ENCODE measurements around the gene SMIM45.

SMIM45 gene

DNA sequence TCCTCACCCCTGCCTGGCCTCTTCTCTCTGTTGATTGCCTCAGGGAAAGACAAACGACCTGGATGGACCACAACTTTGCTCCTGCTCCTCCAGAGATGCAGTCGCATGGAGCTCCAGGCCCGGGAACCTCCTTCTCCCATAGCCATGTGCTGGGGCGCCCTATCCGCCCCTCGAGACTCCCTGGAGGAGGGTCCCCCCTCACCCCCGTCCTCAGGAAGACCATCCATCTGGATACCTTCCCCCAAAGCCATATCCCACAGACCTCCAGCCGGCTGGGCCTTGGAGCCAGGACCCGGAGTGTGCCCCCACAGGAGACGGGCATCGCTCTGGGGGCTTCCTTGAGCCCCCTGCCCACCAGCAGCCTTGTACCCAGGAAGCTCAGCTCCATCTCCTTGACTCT is 19.5 kb downstream of the SMIM45 start:
- no peak for DNase-seq

DNA sequence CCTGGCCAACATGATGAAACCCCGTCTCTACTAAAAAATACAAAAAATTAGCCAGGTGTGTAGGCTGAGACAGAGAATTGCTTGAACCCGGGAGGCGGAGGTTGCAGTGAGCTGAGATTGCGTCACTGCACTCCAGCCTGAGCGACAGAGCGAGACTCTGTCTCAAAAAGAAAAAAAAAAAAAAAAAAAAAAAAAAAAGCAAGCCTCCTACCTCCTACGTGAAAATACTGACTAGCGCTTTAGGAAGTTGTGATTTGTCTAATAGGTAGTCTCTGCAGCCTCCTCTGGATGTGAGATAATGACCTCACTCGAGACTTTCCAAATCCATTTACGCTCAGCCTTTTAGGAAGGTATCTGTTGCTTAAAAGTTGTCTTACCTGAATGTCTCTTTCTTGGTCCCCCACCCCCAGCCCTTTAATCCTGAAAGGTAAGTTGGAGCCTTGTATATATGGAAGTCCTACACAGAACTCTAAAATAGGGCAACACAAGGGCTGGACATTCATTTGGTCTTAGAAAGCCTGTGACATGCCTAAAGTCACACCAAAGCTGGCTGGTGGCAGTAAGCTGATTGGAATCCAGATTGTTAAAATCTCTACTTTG is 22.8 kb downstream of the SMIM45 start:
- DNase-seq, result no peak

DNA sequence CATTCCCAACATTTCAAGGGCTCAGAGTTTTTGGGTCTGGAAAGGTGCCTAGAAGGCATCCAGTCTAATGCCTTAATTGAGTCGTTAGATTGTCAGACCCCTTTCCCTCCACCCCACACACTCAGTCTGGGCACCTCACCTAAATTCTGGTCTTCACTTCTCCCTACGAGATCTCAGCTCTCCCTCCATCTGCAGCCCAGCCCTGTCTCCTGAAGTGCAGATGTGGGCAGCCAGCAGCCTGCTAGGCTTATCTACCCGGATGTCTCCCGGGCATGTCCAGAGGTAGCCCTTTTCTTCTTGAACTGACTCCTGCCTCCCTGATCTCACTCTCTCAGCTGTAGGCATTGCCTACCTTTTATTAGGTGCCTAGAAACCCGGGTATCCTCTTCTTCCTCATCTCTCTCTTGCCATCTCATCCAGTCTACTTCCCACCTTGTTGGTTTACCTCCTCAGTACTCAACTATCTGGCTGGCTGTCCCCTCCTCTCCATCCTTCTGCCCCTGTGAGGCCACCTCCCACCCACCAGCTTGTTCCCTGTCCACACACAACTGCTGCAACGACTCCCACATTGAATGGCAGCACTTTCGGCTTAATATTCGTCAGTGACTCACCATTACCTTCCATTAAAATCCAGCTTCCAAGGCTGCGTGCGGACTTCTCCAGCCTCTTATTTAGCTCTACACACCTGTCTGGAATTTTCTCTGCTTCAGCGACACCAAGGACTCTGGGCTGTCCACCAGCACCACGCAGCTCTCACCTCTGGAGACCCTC is 23.5 kb downstream of the SMIM45 start:
- DNase-seq, result no peak

DNA sequence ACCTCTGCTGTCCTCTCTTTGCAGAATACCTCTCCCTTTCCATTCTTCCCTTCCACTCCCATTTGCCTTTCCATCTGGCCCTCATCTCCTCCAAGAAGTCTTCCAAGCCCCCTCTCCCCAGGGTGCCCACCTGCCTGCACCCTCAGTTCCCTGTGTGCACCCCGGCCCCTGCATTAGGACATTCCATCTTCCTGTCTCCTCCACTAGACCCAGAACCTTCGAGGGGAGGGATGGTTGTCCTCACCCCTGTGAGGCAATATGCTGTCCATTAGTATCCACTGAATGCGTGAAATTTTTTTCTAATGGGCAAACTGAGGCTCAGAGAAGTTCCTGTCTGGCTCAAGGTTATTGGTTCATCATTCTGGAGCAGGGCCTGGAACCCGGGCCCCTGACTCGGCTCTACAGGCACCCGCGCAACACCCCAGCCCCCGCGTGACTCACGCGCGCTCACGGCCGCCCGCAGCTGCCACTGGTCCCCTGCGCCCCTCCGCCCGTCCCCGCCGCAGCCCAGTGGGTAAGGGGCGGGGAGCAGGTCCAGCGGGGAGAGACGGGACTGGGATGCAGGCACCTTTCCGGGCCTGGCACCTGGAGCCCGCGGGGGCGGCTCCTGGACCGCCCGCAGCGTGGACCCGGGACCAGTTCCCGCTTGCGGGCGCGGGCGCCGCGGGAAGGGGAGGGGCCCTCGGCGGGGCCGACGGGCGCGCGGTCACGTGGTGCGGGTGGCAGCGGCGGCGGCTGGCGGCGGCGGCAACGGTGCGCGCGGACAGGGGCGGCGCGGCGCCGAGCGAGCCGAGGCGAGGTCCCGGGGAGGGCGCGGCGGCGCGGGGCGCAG is 24.3 kb downstream of the SMIM45 start:
- peak; percentile 13 for DNase-seq

DNA sequence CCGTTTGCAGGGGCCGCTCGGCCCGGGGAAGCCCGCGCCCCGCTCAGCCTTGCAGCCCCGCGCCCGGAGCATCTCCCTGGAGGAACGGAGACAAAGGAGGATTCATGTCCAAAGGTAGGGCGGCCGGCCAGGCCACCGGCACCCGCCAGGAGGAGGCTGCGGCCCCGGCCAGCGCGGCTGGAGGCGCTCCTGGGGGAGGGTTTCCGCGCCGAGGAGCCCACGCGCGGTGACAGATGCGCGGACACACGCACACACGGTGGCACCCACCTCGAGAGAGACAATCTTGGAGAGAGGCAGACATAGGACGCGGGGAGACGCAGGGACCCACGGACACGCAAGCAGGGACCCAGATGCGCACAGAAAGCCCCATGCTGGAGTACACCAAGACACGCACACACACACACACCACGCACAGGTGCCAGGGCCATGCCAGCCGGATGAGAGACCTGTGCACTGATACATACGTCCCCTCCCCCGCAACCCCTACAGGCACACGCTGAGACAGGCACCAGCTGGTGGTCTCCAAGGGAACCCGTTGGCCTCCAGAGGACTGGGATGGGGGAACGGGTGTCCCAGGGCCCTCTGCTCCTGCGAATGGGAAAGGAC is 25.1 kb downstream of the SMIM45 start:
- DNase-seq, result peak; percentile 26

DNA sequence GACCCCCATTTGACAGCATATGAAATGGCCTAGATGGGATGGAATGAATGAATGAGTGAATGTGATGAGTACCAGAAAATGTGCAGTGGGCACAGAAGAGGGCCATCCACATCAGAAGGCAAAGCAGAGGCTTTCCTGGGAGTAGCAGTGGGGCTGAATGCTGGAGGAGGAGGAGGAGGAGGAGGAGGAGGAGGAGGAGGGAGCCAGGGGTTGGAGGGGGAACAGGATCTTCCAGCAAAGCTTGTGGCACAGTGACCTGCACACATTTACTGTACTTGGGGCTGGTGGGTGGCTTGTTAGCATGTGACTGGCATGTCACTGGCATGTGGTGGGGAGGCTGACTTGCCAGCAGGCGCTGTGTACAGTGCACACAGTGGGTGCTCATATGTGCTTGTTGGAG is 26.8 kb downstream of the SMIM45 start:
- DNase-seq, result no peak

DNA sequence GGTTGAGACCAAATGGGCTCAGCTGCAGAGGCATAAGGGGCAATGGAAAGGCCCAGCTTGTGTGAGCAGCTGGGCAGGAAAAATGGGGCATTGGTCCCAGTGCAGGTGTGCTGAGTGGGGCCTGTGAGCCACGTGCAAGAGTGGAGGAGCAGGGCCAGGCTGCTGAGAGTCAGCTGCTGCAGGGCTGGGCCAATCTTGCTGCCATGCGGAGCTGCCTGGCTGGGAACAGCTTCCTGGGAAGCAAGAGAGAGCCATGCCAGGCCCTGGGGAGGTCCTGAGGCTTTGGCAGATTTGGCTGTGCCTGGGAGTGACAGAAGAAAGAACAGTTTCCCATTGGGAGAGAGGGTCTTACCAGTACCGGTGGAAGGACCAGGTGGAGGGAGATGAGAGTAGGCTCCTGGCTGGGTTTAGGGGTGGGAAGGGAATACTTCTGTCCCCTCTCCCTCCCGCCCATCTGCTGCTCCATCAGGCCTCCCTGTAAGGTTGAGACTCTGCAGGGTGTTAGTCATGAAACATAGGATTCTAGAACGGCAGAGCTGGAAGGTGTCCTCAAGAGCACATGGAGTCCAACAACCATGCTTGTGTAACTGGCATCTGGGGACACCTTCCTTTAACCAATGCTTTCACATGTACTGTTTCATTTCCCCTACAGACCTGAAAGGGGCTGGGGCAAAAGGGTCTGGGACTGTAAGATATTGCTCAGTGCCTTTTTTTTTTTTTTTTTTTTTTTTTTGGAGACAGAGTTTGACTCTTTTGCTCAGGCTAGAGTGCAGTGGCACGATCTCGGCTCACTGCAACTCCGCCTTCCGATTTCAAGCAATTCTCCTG is 27.7 kb downstream of the SMIM45 start:
- no peak for DNase-seq

DNA sequence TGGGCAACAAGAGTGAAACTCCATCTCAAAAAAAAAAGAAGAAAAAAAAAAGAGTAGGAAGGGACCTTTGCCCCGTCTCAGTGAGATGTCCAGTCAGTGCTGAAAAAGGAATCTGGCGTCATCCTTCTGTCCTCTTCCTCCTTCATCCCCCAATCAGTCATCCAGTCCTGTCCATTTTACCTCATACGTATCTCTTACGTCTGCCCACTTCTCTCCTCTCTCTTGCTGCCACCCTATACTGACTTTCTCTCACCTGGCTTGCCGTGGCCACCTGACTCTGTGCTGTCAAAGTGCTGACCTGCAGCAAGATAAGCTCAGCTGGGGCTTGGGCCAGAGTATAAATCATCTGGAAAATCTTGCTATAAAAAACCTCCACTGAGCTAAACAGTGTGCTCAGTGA is 30.9 kb downstream of the SMIM45 start:
- DNase-seq, result no peak

DNA sequence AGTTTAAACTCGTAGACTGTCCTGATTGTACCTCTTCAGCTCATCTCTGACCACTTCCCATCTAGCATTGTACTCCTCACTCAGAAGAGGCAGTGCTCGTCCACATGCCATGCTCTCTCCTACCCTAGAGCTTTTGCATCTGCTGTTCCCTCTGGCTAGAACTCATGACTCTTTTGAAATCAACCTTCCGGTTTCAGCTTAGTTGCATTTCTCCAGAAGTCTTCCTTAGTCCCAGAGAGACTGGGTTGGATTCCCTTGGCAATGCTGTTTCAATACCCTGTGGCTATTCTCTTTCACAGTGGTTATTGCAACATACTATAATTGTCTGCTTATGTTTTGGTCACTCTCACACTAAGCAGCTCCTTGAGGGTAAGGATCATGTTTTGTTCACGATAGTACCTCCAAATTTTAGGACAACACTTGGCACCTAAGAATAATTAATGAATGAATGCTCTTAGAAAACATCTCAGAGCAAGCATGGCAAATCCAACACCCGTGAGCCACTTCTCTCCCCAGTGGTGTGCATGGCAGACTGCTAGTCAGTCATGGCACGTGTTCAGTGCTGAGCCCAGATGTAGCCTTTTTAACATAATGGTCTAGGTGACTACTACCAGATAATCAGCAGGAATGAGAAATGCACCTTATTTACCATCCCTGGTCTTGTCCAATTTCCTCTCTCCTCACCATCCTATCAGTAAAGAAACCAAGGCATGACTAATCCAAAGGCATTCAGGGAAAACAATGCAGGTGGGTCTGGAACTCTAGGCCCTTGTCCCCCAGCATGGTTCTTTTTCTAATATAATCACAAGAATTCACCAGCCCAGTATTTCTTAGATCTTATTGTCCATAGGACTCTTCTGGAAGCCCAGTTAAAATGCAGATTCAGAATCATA is 31.8 kb downstream of the SMIM45 start:
- no peak for DNase-seq

DNA sequence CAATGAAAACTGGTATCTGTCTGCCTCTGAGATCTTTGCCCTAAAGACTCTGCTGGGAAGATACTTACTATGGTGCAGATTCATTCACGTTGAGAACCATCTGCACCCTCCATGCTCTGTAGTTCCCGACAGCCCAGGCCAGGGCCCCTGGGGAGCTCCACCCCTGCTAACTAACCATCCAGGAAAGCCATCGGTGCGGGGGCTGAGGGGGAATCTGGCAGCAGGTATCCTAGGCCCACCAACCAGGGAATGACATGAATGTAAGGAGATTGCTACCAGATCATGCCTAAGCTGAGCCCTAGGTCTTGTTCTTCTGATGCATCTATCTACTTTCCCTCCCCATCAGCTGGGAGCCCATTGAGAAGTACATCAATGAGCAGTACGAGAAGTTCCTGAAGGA is 35.3 kb downstream of the SMIM45 start:
- DNase-seq, result no peak

DNA sequence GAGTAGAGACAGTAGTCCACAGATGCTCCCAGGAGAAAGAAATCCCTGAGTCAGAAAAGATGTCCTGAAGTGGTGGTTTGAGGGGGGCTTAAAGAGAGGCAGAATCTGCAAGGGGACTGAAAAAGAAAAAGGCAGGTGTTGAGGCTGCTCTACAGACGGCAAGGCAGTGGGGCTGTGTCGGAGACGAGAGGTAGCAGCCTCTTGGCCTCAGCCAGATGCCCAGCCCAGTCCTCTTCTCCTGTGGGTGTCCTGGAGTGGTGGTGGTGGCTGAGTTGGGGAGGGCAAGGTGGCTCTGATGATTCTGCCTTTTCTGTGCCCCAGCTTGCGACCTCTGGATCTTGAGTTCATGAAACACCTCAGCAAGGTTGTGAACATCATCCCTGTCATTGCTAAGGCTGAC is 37.3 kb downstream of the SMIM45 start:
- DNase-seq, result no peak

DNA sequence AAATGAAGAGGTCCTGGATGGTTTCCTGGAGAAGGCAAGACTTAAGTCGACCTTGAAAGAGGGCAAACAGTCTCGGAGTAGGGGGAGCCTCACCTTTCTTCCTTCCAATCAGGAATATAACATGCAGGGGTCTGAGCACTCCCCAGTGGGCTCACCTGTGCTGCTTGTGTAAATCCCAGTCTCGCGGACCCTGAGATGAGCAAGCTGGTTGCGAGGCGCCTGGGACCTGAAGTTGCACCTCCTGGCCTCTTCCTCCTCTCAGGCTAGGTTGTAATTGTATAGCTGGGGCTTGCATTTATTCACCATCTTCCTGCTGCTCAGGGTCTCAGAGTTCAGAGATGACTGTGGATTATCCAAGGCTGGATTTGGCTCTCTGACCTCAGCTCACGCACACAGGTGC is 39.2 kb downstream of the SMIM45 start:
- no peak for DNase-seq

DNA sequence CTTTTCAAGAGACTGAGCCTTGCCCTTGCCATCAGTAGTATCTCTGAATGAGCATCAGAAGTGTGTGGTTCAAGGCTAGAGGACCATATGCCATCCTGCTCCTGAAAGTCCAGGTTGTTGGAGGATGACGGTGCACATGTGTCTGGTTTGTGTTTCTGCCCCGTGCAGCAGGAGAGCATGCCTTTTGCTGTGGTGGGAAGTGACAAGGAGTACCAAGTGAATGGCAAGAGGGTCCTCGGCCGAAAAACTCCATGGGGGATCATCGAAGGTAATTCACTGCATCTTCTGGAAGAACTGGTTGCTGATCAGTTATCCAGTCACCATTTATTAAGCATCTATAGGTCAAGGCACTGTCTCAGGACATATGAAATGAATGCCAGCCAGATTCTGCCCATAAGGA is 40.5 kb downstream of the SMIM45 start:
- no peak for DNase-seq

DNA sequence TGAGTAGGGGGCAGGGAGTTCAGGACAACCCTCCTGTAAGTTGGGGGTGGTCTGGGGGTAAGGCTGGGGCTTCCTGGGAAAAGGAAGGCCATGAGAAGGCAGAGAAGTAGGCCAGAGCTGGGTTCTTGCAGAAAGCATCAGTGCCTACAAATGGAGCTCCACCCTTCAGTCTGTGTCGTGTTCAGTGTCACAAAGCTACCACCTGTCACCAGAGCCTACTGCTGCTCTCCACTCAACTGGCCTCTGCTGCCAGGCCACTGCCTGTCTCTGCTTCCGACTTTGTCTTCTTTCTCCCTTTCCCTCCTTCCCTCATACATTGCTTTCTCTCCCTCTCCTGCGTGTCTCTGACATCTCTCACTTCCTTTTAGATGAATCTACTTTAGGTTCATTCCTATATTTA is 43.3 kb downstream of the SMIM45 start:
- DNase-seq, result no peak

DNA sequence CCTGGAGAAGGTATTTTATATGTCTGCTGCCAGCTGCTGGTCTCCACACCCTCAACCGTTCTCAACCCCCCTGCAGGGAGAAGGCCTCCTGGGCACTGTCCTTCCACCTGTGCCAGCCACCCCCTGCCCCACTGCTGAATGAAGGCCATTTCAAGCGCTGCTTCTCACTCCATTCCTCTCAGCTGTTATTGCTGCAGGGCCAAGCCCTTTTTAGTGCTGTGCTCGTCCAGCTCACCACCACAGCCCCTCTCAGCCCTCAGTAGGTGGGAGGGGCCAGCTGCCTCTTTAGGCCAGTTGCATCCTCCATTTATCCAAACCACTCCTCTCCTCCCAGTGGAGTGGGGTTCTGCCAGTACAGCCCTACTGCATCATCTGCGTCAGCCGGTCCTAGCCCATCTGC is 44.9 kb downstream of the SMIM45 start:
- no peak for DNase-seq

DNA sequence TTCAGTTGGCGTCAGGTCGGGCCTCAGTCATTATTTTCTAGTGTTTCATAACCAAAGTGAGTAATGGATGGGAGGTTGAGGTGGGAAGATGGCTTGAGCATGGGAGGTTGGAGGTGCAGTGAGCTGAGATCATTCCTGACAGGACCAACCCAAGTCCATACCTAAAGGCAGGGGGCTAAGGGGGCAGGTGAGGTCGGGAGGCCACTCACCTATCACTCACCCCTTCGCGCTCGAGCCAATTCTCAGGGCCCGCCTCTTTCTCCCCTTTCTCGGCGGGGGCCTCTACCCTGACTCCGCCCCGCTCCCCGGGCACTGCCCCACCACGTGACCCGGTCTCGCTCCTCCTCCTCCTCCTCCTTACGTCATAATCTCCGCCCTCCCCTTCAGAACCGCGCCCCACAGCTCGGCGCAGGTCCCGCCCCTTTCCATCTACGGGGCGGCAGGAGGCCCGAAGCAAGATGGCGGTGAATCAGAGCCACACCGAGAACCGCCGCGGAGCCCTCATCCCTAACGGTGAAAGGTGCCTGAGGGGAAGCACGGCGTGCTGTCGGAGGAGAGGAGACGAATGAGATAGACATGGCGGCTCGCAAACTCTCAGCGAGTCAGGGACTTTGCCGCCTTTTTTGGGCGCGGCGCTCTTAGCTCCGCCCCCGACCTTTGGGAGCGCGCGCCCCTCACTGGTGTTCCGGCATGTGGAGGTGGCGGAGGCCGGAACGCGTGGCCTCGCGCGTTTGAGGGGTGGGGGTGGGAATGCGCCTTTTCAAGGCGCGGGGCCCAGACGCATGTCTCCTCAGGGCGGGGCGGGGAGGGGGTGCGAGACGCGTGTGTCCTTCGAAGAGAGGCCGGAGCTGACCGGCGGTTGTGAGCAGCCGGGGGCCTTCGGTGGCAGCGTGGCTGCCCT is 46.7 kb downstream of the SMIM45 start, which contains the start of gene WBP2NL:
TSS of gene WBP2NL (plus strand) at position 428 of the 901 bp plus-strand sequence. CDS start at position 459, 31 bp downstream.
- DNase-seq, result peak; percentile 82

DNA sequence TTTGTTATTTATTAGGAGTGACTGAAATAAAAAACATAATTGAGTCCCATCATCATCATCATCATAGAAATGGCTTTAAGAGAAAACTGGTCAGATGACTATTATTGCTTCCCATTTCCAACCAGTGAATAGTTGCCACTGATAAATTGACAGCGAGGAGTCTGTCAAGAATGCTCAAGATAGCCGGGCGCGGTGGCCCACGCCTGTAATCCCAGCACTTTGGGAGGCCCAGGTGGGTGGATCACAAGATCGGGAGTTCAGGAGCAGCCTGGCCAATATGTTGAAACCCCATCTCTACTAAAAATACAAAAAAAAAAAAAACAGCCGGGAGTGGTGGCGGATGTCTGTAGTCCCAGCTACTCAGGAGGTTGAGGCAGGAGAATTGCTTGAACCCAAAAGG is 48.5 kb downstream of the SMIM45 start:
- DNase-seq, result no peak

DNA sequence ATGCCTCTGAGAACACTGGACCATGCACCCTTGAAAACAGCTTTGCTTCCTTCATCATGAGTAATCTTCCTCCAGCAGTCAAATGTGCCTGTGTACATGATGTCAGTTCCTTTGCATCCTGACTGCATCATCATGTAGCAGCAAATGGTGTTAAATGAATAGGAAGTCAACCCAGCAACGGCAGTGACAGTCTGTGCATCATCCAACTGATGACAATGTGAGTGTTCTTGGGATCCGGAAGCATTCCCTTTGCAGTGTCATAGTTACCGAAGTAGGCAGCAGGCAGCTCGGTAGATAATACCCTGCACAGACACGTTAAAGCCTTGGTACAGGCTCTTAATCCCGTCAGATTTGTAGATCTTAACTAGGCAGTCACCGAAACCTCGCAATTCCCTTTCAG is 49.2 kb downstream of the SMIM45 start:
- no peak for DNase-seq

DNA sequence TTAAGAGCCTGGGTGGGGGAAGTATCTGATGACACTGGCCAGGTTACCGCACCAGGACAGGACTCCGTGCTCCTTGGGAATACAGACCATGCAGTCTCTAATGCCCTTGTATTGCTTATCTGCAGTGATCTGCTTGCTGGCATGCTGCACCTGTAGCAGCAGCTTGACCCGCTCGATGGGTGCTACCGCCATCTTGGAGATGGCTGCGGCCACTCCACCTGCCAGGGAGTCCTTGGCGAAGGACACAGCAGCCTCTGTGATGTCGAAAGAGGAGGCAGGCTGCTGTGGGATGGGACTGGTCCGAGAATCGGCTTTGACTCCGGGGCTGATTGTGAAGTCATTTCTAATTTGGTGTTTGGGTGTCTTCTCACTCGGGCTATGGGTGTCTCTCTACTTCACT is 49.8 kb downstream of the SMIM45 start:
- DNase-seq, result no peak

DNA sequence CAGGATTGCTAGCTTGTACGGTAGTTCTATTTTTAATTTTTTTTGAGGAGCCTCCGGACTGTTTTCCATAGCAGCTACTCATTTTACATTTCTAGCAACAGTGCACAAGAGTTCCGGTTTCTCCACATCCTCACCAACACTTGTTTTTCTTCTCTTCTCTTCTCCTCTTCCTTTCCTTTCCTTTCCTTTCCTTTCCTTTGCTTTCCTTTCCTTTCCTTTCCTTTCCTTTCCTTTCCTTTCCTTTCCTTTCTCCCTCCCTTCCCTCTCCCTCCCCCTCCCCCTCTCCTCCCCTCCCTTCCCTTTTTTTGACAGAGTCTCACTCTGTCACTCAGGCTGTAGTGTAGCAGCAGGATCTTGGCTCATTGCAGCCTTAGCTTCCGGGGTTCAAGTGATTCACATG is 56.0 kb downstream of the SMIM45 start:
- no peak for DNase-seq
